ENCODE measurements around the gene ATXN7L3B.

Gene ATXN7L3B

GRCh38 chr12:74527491-74527890, 10.1 kb upstream of the ATXN7L3B start:
- DNase-seq (ENCODE audit: insufficient read length) (no peak), FAIRE-seq (no peak)
- TF ChIP-seq TAF1 (IDR thresholded peaks at IDR 0.05; ENCODE audit: borderline replicate concordance, low read depth, low read length): no peak
- no peak for TF ChIP-seq POLR2AphosphoS5 (IDR thresholded peaks at IDR 0.05; ENCODE audit: low read depth, low read length)

- TF ChIP-seq POLR2A (IDR thresholded peaks at IDR 0.05; ENCODE audit: low read depth, low read length) (no peak), TAF1 (IDR thresholded peaks at IDR 0.05; ENCODE audit: borderline replicate concordance, low read depth, low read length) (no peak), POLR2AphosphoS5 (IDR thresholded peaks at IDR 0.05; ENCODE audit: low read depth, low read length) (no peak)
- DNase-seq (ENCODE audit: insufficient read length): no peak
- no peak for FAIRE-seq
Observed at GRCh38 chr12:74530676-74531075, 7.0 kb upstream of the ATXN7L3B start.

- FAIRE-seq (peak; percentile 65), DNase-seq (ENCODE audit: insufficient read length) (no peak)
- TF ChIP-seq POLR2AphosphoS5 (IDR thresholded peaks at IDR 0.05; ENCODE audit: low read depth, low read length): peak; percentile 49; the same call in 1 of the 2 replicates
- TF ChIP-seq POLR2A (IDR thresholded peaks at IDR 0.05; ENCODE audit: low read depth, low read length): peak; percentile 60
- TF ChIP-seq TAF1 (IDR thresholded peaks at IDR 0.05; ENCODE audit: borderline replicate concordance, low read depth, low read length): peak; percentile 39; the same call in 1 of the 2 replicates
Observed at GRCh38 chr12:74535536-74535935, 2.1 kb upstream of the ATXN7L3B start.

GRCh38 chr12:74537126-74537706, 419 bp upstream of the ATXN7L3B start:
- DNase-seq (ENCODE audit: insufficient read length) (no peak), FAIRE-seq (peak; percentile 75)
- TF ChIP-seq POLR2AphosphoS5 (IDR thresholded peaks at IDR 0.05; ENCODE audit: low read depth, low read length) (no peak), TAF1 (IDR thresholded peaks at IDR 0.05; ENCODE audit: borderline replicate concordance, low read depth, low read length) (no peak), POLR2A (IDR thresholded peaks at IDR 0.05; ENCODE audit: low read depth, low read length) (no peak)

- no peak for TF ChIP-seq TAF1 (IDR thresholded peaks at IDR 0.05; ENCODE audit: borderline replicate concordance, low read depth, low read length)
- no peak for TF ChIP-seq POLR2AphosphoS5 (IDR thresholded peaks at IDR 0.05; ENCODE audit: low read depth, low read length)
- no peak for TF ChIP-seq POLR2A (IDR thresholded peaks at IDR 0.05; ENCODE audit: low read depth, low read length)
- FAIRE-seq (no peak), DNase-seq (ENCODE audit: insufficient read length) (no peak)
Observed at GRCh38 chr12:74538491-74539258, 1.0 kb downstream of the ATXN7L3B start.

- no peak for DNase-seq (ENCODE audit: insufficient read length)
- TF ChIP-seq TAF1 (IDR thresholded peaks at IDR 0.05; ENCODE audit: borderline replicate concordance, low read depth, low read length): no peak
- TF ChIP-seq POLR2A (IDR thresholded peaks at IDR 0.05; ENCODE audit: low read depth, low read length): no peak
- TF ChIP-seq POLR2AphosphoS5 (IDR thresholded peaks at IDR 0.05; ENCODE audit: low read depth, low read length): no peak
- peak; percentile 17 for FAIRE-seq
Observed at GRCh38 chr12:74539261-74539660, 1.6 kb downstream of the ATXN7L3B start.

- TF ChIP-seq TAF1 (IDR thresholded peaks at IDR 0.05; ENCODE audit: borderline replicate concordance, low read depth, low read length): no peak
- TF ChIP-seq POLR2AphosphoS5 (IDR thresholded peaks at IDR 0.05; ENCODE audit: low read depth, low read length): no peak
- TF ChIP-seq POLR2A (IDR thresholded peaks at IDR 0.05; ENCODE audit: low read depth, low read length): no peak
- no peak for FAIRE-seq
- no peak for DNase-seq (ENCODE audit: insufficient read length)
Observed at GRCh38 chr12:74539765-74540526, 2.3 kb downstream of the ATXN7L3B start.

- no peak for TF ChIP-seq POLR2AphosphoS5 (IDR thresholded peaks at IDR 0.05; ENCODE audit: low read depth, low read length)
- TF ChIP-seq TAF1 (IDR thresholded peaks at IDR 0.05; ENCODE audit: borderline replicate concordance, low read depth, low read length): no peak
- TF ChIP-seq POLR2A (IDR thresholded peaks at IDR 0.05; ENCODE audit: low read depth, low read length): no peak
- FAIRE-seq: no peak
Observed at GRCh38 chr12:74541074-74541473, 3.4 kb downstream of the ATXN7L3B start.

GRCh38 chr12:74547249-74547648, 9.6 kb downstream of the ATXN7L3B start:
- DNase-seq (ENCODE audit: insufficient read length) (no peak), FAIRE-seq (no peak)
- TF ChIP-seq TAF1 (IDR thresholded peaks at IDR 0.05; ENCODE audit: borderline replicate concordance, low read depth, low read length): no peak
- TF ChIP-seq POLR2A (IDR thresholded peaks at IDR 0.05; ENCODE audit: low read depth, low read length): no peak
- no peak for TF ChIP-seq POLR2AphosphoS5 (IDR thresholded peaks at IDR 0.05; ENCODE audit: low read depth, low read length)

More at GRCh38 chr12:74541074-74541473, 3.4 kb downstream of the ATXN7L3B start:
- no peak for DNase-seq (ENCODE audit: insufficient read length)

- TF ChIP-seq POLR2A (IDR thresholded peaks at IDR 0.05; ENCODE audit: low read depth, low read length): no peak
- no peak for TF ChIP-seq TAF1 (IDR thresholded peaks at IDR 0.05; ENCODE audit: borderline replicate concordance, low read depth, low read length)
- TF ChIP-seq POLR2AphosphoS5 (IDR thresholded peaks at IDR 0.05; ENCODE audit: low read depth, low read length): no peak
- DNase-seq (ENCODE audit: insufficient read length) (no peak), FAIRE-seq (no peak)
Observed at GRCh38 chr12:74551291-74551690, 13.7 kb downstream of the ATXN7L3B start.

- no peak for TF ChIP-seq TAF1 (IDR thresholded peaks at IDR 0.05; ENCODE audit: borderline replicate concordance, low read depth, low read length)
- no peak for TF ChIP-seq POLR2A (IDR thresholded peaks at IDR 0.05; ENCODE audit: low read depth, low read length)
- TF ChIP-seq POLR2AphosphoS5 (IDR thresholded peaks at IDR 0.05; ENCODE audit: low read depth, low read length): no peak
- no peak for DNase-seq (ENCODE audit: insufficient read length)
- no peak for FAIRE-seq
Observed at GRCh38 chr12:74552201-74552600, 14.6 kb downstream of the ATXN7L3B start.

Measured in GM12892 (cell line).